Heart left ventricle (tissue), 16 donors: Measurements from ENCODE around the gene MBP. TPM values are rescaled to one million over a fixed set of nuclear protein-coding genes. Genes with fewer than 3 reads are reported as not detected.

Experiments
- ATAC-seq, 4 donors: fragments of 200-7000 bp; cut with Tn5 transposase; one replicate each; pipeline ENCODE4 v1.9.1; 2020 to 2022; ENCODE audit warnings: moderate library complexity in 4 of 4, mild to moderate bottlenecking in 3 of 4, moderate number of reproducible peaks in 1 of 4
- DNase-seq, 5 donors: peaks; one replicate each; pipeline ENCODE4 v3.0.0-alpha.2; 2020
- H3K27ac ChIP-seq, 12 donors: fragments of 200-600 bp; sonication (generic) in 4 of 12; one replicate each; pipeline versions ENCODE4 v1.5.0 to v1.8.0; 2016 to 2022; ENCODE audit warnings: mild to moderate bottlenecking in 2 of 12
- H3K27me3 ChIP-seq, 9 donors: fragments of 200-600 bp; sonication (generic) in 2 of 9; one replicate each; pipeline versions ENCODE4 v1.5.1 to v1.8.0; 2016 to 2022; ENCODE audit warnings: mild to moderate bottlenecking in 3 of 9
- H3K36me3 ChIP-seq, 9 donors: fragments of 200-600 bp; sonication (generic) in 2 of 9; one replicate each; pipeline versions ENCODE4 v1.5.0 to v1.8.0; 2018 to 2022; ENCODE audit warnings: mild to moderate bottlenecking in 2 of 9
- H3K4me1 ChIP-seq, 12 donors: fragments of 200-600 bp; sonication (generic) in 4 of 12; one replicate each; pipeline versions ENCODE4 v1.5.0 to v1.8.0; 2016 to 2022; ENCODE audit warnings: mild to moderate bottlenecking in 3 of 12
- H3K4me3 ChIP-seq, 12 donors: fragments of 200-600 bp; sonication (generic) in 4 of 12; one replicate each; pipeline versions ENCODE4 v1.5.0 to v1.8.0; 2017 to 2022; ENCODE audit warnings: mild to moderate bottlenecking in 9 of 12, moderate library complexity in 4 of 12
- H3K9me3 ChIP-seq, 12 donors: fragments of 200-600 bp; sonication (generic) in 4 of 12; one replicate each; pipeline versions ENCODE4 v1.5.0 to v1.8.0; 2016 to 2022; ENCODE audit warnings: mild to moderate bottlenecking in 1 of 12
- CTCF ChIP-seq, 12 donors: fragments of 200-600 bp; sonication (generic) in 4 of 12; IDR thresholded peaks; one replicate each; pipeline versions ENCODE4 v1.5.0 to v1.8.0; 2018 to 2022; ENCODE audit warnings: antibody characterized with exemption in 12 of 12, mild to moderate bottlenecking in 5 of 12
- POLR2A ChIP-seq, 2 donors: fragments of 450-650 bp; IDR thresholded peaks; one replicate each; pipeline ENCODE4 v1.6.1; 2017; ENCODE audit warnings: antibody characterized with exemption in 2 of 2, mild to moderate bottlenecking in 2 of 2, moderate library complexity in 2 of 2
- WGBS, 4 donors: extraction: QIAGEN DNeasy Blood & Tissue Kit in 2 of 4; methylation state at CpG; one replicate each; pipeline versions ENCODE4 v1.1.5 to v1.1.7; 2013 to 2018; 5-methylcytosine and 5-hydroxymethylcytosine counted together
- intact Hi-C, 10 donors: fragments of 100-400 bp; cut with DNase I; formaldehyde crosslinking; loops; one replicate each; pipeline versions ENCODE4 v1.11.1 to v1.14.2; 2022
- polyA plus RNA-seq, 2 donors: library from polyadenylated mRNA; stranded (reverse); fragments of 200-250 nt; gene quantifications; one replicate each; pipeline ENCODE4 v1.2.3, GENCODE V29; 2013
- total RNA-seq, 9 donors: library from RNA; depleted of rRNA in 2 of 9; stranded (reverse); fragments of >200 nt in 2 of 9; fragmentation: NEBNext Ultra II Directional in 3 of 9; extraction: Animal tissue kit (Norgen Biotek cat#: 25700) in 3 of 9; gene quantifications; one replicate each; pipeline versions ENCODE4 v1.1.0 to v1.2.4, GENCODE V29; 2016 to 2023
- donor health status: ischemic (EF 13 %, LVEDD 7.1; RV severe dilation, severe dysfunction).
- donor health status: healthy with polysubstance abuse.
- donor health status: DM: no; HTN: yes; CAD: no.
- donor health status: DM: no; HTN: no; CAD: no.
- donor health status: ischemic (EF 25% LVEDD 6.9; RV normal size, moderate dysfunction).
- donor health status: ischemic (EF 25% LVEDD 5.7; RV mildly dilated, moderate dysfunction).
- donor health status: healthy.
- donor health status: DM: yes; HTN: yes; CAD: no.
- donor health status: ischemic (EF 35%, LVEDD 5.7; RV mildly dilated, moderate dysfunction).
- donor health status: nonischemic (EF 11% LVEDD 7.7; RV severe dilation, severe dysfunction).
- donor health status: DM: yes; HTN: yes; CAD: no.
- donor health status: PGD.
- donor health status: ischemic (EF 29% LVEDD 5.4; RV normal size, mild dysfunction).
- donor health status: nonischemic (EF 23%, LVEDD 6.1; RV moderate dilation, normal function).

The MBP gene
- total and polyA plus RNA-seq, 11 donors, result 7.7 to 93.0 (median 31.8) TPM

- Histone ChIP-seq H3K9me3 (no peaks in the 10 kb centered on the region), H3K4me3 (peak overlapping the region in 3 of 12 donors; percentile 12 to 20 (median 15)), H3K27ac (peak overlapping the region; percentile 53 to 99 (median 78)), H3K4me1 (peaks cover 0 to 91% (median 53%) of the 10 kb centered on the region in 12 donors), H3K36me3 (peaks cover 0 to 2% (median 0%) of the 10 kb centered on the region in 9 donors), H3K27me3 (no peaks in the 10 kb centered on the region)
- intact Hi-C loops, result loop anchor here in 8 of 10 donors (2.0 to 10.0 kb wide), 8 partner anchors 44 to 596 kb away; partner anchors contain the start of gene ZNF236 (in 1 of the 8)
- peak in 1 of 5 donors; percentile 61 for DNase-seq
- WGBS, 4 donors, result 53 to 63% (median 59%) methylated on average over 21 of the region's 21 CpGs
- no peak for TF ChIP-seq POLR2A (IDR thresholded peaks at IDR 0.05)
- no peak for TF ChIP-seq CTCF (IDR thresholded peaks at IDR 0.05)
- peak; percentile 1 to 40 (median 30) for ATAC-seq
These were observed 76.1 kb downstream of the MBP start for GRCh38 chr18:77056344-77057005.

DNA sequence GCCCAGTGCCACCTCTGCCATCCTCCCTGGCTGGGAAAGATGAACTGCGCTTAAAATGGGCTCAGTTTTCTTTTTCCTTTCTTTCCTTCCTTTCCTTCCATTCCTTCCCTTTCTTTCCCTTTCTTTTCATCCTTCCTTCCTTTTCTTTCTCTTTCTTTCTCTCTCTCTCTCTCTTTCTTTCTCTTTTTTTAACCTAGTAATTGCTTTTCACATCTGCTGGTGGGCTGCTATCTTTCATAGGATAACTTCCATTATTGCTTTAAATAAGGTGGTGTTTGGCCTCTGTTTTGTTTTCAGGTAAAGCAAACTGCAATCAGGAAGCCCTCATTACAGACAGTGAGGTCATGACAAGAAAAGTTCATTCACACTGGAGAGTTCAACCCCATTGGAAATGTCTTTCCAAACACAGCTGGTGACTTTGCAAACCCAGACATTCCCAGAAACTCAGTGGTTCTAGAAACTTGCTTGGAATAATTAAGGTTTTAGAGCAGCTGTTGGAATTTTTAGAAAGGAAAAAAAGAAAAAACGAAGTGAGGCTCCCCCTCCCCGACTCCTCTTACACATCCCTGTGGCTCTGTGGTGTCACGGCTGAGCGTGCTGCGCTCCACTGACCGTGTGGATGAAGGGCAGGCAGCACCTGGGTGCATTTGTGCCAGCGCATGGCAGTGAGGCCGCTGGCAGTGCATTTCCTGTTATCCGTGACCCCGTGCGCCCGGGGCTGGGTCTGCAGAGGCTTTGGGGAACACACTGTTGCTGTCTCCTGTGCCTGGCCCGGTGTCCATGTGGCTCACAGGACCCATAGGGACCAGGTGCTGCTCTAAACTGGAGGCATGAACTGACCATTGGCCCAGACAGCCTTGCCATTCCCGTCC, 76.9 kb downstream of the MBP start:
- Histone ChIP-seq H3K27ac (peak overlapping the region; percentile 53 to 99 (median 78)), H3K4me3 (peak overlapping the region in 2 of 12 donors; percentile 12 to 20), H3K4me1 (peaks cover 0 to 83% (median 52%) of the 10 kb centered on the region in 12 donors), H3K9me3 (no peaks in the 10 kb centered on the region), H3K36me3 (no peaks in the 10 kb centered on the region), H3K27me3 (no peaks in the 10 kb centered on the region)
- 69 to 81% (median 75%) methylated on average over 13 to 15 of the region's 15 CpGs for WGBS, 4 donors
- peak in 3 of 5 donors; percentile 40 to 76 (median 51) for DNase-seq
- intact Hi-C loops, result loop anchor here (2.0 to 10.0 kb wide), 9 partner anchors 43 to 597 kb away; partner anchors contain the start of gene ZNF236 (in 1 of the 10)
- no peak for TF ChIP-seq POLR2A (IDR thresholded peaks at IDR 0.05)
- no peak for TF ChIP-seq CTCF (IDR thresholded peaks at IDR 0.05)
- peak in 3 of 4 donors; percentile 16 to 52 (median 40) for ATAC-seq

DNA sequence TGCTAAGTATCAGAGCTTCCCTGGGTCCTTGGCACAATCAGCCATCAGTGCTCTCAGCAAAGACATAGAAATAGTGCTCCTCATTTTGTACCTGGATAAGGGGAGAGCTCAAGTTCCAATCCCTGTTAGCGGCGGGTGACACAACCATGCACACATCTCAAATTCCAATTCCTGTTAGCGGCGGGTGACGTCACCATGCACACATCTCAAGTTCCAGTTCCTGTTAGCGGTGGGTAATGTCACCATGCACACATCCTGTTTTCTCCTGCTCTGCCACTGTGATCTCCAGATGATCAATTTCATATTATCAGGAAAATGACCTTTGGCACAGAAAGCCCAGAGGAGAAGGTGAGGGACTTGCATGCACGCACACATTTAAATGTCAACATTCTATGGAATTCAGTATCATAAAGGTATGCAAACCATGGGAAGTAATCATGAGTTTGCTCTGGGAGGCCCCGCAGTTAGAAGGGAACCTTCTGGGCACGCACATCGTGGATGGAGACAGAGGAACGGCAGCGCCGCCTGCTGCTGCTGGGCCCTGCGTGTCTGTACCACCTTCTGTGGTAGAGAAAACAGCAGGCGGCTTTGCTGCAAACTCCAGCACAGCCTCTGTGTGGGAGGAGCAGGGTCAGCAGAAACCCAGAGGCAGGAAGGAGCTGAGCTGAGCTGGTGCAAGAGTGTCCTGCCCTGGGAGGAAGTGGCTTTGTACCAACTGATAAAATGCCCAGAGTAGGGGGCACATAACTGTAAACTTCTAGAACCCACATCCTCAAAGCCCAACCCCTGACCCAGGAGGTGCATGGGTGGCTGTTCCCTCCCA, 77.8 kb downstream of the MBP start:
- Histone ChIP-seq H3K36me3 (no peaks in the 10 kb centered on the region), H3K4me1 (peaks cover 0 to 79% (median 53%) of the 10 kb centered on the region in 12 donors), H3K27me3 (no peaks in the 10 kb centered on the region), H3K4me3 (peak overlapping the region in 2 of 12 donors; percentile 10 to 39), H3K9me3 (no peaks in the 10 kb centered on the region), H3K27ac (peak overlapping the region; percentile 53 to 99 (median 78))
- peak; percentile 80 to 91 (median 88) for DNase-seq
- intact Hi-C loops, result loop anchor here (2.0 to 10.0 kb wide), 8 partner anchors 43 to 597 kb away; partner anchors contain the start of gene ZNF236 (in 1 of the 10)
- peak; percentile 62 to 86 (median 80) for ATAC-seq
- 20 to 38% (median 31%) methylated on average over 15 of the region's 15 CpGs for WGBS, 4 donors
- TF ChIP-seq CTCF (IDR thresholded peaks at IDR 0.05), result peak; percentile 37 to 80 (median 58)
- no peak for TF ChIP-seq POLR2A (IDR thresholded peaks at IDR 0.05)
